GM18907 (cell line): ENCODE data around the gene GNAQ.

ENCODE experiments used
- ATAC-seq: cut with Tn5 transposase; IDR thresholded peaks from one replicate; pipeline ENCODE4 v1.9.1; 2021; ENCODE audit warnings: mild to moderate bottlenecking, moderate library complexity; ENCODE audit not compliant: unreplicated experiment

Gene GNAQ

GRCh38 chr9:77827104-77827784 is 204.4 kb downstream of the GNAQ start:
- no peak for ATAC-seq

- no peak for ATAC-seq
Observed at GRCh38 chr9:77826621-77827020, 205.0 kb downstream of the GNAQ start.

GRCh38 chr9:77826116-77826515 is 205.5 kb downstream of the GNAQ start:
- no peak for ATAC-seq

GRCh38 chr9:77825361-77825760 is 206.2 kb downstream of the GNAQ start:
- ATAC-seq, result no peak

- no peak for ATAC-seq
Observed at GRCh38 chr9:77820293-77820954, 211.2 kb downstream of the GNAQ start.

GRCh38 chr9:77819657-77820056 is 212.0 kb downstream of the GNAQ start:
- no peak for ATAC-seq

GRCh38 chr9:77817590-77818311 is 213.9 kb downstream of the GNAQ start:
- no peak for ATAC-seq

GRCh38 chr9:77816641-77817341 is 214.8 kb downstream of the GNAQ start:
- ATAC-seq, result no peak

- ATAC-seq, result no peak
Observed at GRCh38 chr9:77815260-77815659, 216.4 kb downstream of the GNAQ start.

- ATAC-seq, result no peak
Observed at GRCh38 chr9:77811832-77812231, 219.8 kb downstream of the GNAQ start.

- ATAC-seq, result no peak
Observed at GRCh38 chr9:77810637-77811119, 220.9 kb downstream of the GNAQ start.

- ATAC-seq, result no peak
Observed at GRCh38 chr9:77810047-77810446, 221.6 kb downstream of the GNAQ start.

GRCh38 chr9:77809552-77809951 is 222.1 kb downstream of the GNAQ start:
- ATAC-seq, result no peak

GRCh38 chr9:77808751-77809081 is 222.9 kb downstream of the GNAQ start:
- no peak for ATAC-seq

GRCh38 chr9:77807846-77808750 is 223.5 kb downstream of the GNAQ start:
- ATAC-seq, result no peak

GRCh38 chr9:77807281-77807683 is 224.3 kb downstream of the GNAQ start:
- no peak for ATAC-seq

GRCh38 chr9:77806741-77807140 is 224.9 kb downstream of the GNAQ start:
- no peak for ATAC-seq

GRCh38 chr9:77805810-77806209 is 225.8 kb downstream of the GNAQ start:
- ATAC-seq, result no peak

- ATAC-seq, result no peak
Observed at GRCh38 chr9:77803423-77803822, 228.2 kb downstream of the GNAQ start.

- ATAC-seq, result no peak
Observed at GRCh38 chr9:77802515-77803293, 228.9 kb downstream of the GNAQ start.
